Prostate gland (tissue), 2 donors: ENCODE measurements around the gene LPP. TPM values are rescaled to one million over a fixed set of nuclear protein-coding genes. Genes with fewer than 3 reads are reported as not detected.

Experiments used
- DNase-seq: peaks from one replicate; pipeline ENCODE4 v3.0.0-alpha.2; 2019; ENCODE audit warnings: low spot score
- H3K27ac ChIP-seq, 2 donors: fragments of 200-600 bp; sonication (generic); 2 replicates each; pipeline ENCODE4 v1.5.1; 2017 to 2019
- H3K27me3 ChIP-seq: fragments of 200-600 bp; sonication (generic); replicated peaks from 2 replicates; pipeline ENCODE4 v1.5.1; 2019; ENCODE audit not compliant: insufficient read depth
- H3K36me3 ChIP-seq, 2 donors: fragments of 200-600 bp; sonication (generic); 1 replicate in 1 of 2; 2 replicates in 1 of 2; pipeline versions ENCODE4 v1.5.1 to v1.8.1; 2017 to 2019
- H3K4me1 ChIP-seq: fragments of 200-600 bp; sonication (generic); replicated peaks from 2 replicates; pipeline ENCODE4 v1.5.1; 2019
- H3K4me3 ChIP-seq, 2 donors: fragments of 200-600 bp; sonication (generic); 2 replicates each; pipeline ENCODE4 v1.5.1; 2017 to 2019
- H3K9me3 ChIP-seq: fragments of 200-600 bp; sonication (generic); 2 replicates; pipeline ENCODE4 v1.5.1; 2017
- POLR2A ChIP-seq: fragments of 450-650 bp; IDR thresholded peaks from one replicate; pipeline ENCODE4 v1.6.1; 2016; ENCODE audit warnings: antibody characterized with exemption, mild to moderate bottlenecking
- POLR2AphosphoS5 ChIP-seq: sonication (generic); formaldehyde crosslinking; IDR thresholded peaks from one replicate; pipeline ENCODE4 v1.6.1; 2017; ENCODE audit warnings: antibody characterized with exemption
- WGBS: methylation state at CpG from one replicate; pipeline ENCODE4 v1.1.5; 2018; 5-methylcytosine and 5-hydroxymethylcytosine counted together
- intact Hi-C: fragments of 100-400 bp; cut with DNase I; formaldehyde crosslinking; loops from one replicate; pipeline ENCODE4 v1.14.2; 2022
- total RNA-seq, 2 donors: library from RNA; depleted of rRNA; stranded (reverse); fragments of >200 nt; gene quantifications; one replicate each; pipeline ENCODE4 v1.1.0, GENCODE V29; 2016
- TF ChIP-seq, protein P1 (sequence below), 4 experiments: fragments of 200-600 bp in 2 of 4; fragments of 450-650 bp in 2 of 4; sonication (generic) in 2 of 4; IDR thresholded peaks; 1 replicate in 3 of 4; 2 replicates in 1 of 4; pipeline ENCODE4 v1.5.1; 2016 to 2019; ENCODE audit warnings: antibody characterized with exemption in 4 of 4, mild to moderate bottlenecking in 2 of 4, moderate library complexity in 2 of 4

LPP gene
- total RNA-seq, 2 donors from 2014 or later: 219 to 248 TPM

DNA sequence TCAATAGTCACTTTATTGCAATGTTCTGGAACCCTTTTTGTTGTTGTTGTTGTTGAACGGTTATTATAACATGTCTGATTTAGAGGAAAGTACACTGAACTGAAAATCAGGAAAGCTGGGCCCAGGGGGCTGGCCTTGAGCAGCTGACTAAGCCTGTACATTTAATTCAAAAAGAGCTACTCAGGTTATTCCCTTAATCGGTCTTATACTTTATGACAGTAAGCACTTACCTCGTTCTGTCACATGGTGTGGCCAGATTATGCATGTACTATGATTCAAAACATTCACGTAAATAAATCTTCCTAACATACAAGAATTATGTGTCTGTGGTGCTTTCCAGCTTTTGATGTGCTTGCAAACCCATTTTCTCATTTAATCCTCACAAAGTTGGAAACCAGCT lies 635.3 kb downstream of the LPP start:
- H3K4me1 ChIP-seq: no peaks in the 10 kb centered on the region
- H3K36me3 ChIP-seq: no peaks in the 10 kb centered on the region
- DNase-seq: no peak
- intact Hi-C loops: no loop called here
- no peaks in the 10 kb centered on the region for H3K9me3 ChIP-seq
- TF ChIP-seq POLR2AphosphoS5 (no peak), POLR2A (no peak)
- TF ChIP-seq, protein P1, sequence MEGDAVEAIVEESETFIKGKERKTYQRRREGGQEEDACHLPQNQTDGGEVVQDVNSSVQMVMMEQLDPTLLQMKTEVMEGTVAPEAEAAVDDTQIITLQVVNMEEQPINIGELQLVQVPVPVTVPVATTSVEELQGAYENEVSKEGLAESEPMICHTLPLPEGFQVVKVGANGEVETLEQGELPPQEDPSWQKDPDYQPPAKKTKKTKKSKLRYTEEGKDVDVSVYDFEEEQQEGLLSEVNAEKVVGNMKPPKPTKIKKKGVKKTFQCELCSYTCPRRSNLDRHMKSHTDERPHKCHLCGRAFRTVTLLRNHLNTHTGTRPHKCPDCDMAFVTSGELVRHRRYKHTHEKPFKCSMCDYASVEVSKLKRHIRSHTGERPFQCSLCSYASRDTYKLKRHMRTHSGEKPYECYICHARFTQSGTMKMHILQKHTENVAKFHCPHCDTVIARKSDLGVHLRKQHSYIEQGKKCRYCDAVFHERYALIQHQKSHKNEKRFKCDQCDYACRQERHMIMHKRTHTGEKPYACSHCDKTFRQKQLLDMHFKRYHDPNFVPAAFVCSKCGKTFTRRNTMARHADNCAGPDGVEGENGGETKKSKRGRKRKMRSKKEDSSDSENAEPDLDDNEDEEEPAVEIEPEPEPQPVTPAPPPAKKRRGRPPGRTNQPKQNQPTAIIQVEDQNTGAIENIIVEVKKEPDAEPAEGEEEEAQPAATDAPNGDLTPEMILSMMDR (IDR thresholded peaks at IDR 0.05): no peak
- 83% methylated on average over 4 of the region's 4 CpGs for WGBS
- H3K27me3 ChIP-seq: no peaks in the 10 kb centered on the region
- H3K27ac ChIP-seq: no peak overlapping the region
- no peak overlapping the region for H3K4me3 ChIP-seq

DNA sequence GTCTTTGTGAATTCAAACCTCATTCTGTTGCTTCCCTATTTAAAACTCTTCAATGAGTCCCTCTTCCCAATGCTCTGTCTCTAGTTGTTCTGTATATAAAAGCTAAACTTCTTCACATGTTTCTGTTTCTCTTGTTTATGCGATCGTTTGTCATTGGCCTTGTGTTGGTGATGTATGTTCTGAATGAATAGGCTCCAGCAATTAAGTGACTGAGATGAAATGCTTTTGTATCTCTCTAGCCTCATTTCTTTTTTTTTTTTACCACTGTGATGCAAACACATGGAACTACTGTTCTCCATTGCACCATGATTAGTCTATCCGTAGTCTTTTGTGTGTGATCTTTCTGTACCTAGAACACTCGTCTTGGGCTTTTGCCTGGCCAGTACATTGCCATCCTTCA lies 637.4 kb downstream of the LPP start:
- DNase-seq: no peak
- Histone ChIP-seq H3K4me3 (no peak overlapping the region), H3K27me3 (no peaks in the 10 kb centered on the region), H3K36me3 (no peaks in the 10 kb centered on the region), H3K9me3 (no peaks in the 10 kb centered on the region), H3K4me1 (no peaks in the 10 kb centered on the region), H3K27ac (no peak overlapping the region)
- TF ChIP-seq POLR2A: no peak
- TF ChIP-seq, protein P1 (IDR thresholded peaks at IDR 0.05): no peak
- no peak for TF ChIP-seq POLR2AphosphoS5
- intact Hi-C loops: no loop called here
- WGBS: 96% methylated on average over 4 of the region's 4 CpGs

DNA sequence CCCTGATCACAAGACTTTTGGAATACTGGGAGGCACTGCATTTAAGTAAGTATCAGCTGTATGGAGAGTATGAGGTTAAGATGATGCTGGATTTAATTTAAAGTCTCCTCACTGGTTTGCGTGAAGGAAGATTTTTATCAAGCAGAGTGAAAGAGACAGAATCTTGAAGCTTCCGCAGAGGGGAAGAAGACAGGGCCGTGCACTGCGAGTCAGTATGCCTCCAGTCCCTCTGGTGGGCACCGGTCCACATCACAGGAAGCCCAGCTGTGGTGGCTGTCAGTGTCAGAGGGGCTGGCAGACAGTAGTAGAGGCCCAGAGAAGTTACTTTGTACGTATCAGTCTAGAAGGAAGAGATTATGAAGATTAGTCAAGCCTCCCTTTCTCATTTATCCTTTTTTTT lies 638.8 kb downstream of the LPP start:
- Histone ChIP-seq H3K9me3 (no peaks in the 10 kb centered on the region), H3K36me3 (no peaks in the 10 kb centered on the region), H3K27me3 (no peaks in the 10 kb centered on the region), H3K4me1 (no peaks in the 10 kb centered on the region), H3K27ac (no peak overlapping the region), H3K4me3 (no peak overlapping the region)
- intact Hi-C loops: no loop called here
- WGBS: 77% methylated on average over 6 of the region's 6 CpGs
- no peak for TF ChIP-seq POLR2A
- TF ChIP-seq POLR2AphosphoS5: no peak
- TF ChIP-seq, protein P1 (IDR thresholded peaks at IDR 0.05): no peak
- DNase-seq: no peak

DNA sequence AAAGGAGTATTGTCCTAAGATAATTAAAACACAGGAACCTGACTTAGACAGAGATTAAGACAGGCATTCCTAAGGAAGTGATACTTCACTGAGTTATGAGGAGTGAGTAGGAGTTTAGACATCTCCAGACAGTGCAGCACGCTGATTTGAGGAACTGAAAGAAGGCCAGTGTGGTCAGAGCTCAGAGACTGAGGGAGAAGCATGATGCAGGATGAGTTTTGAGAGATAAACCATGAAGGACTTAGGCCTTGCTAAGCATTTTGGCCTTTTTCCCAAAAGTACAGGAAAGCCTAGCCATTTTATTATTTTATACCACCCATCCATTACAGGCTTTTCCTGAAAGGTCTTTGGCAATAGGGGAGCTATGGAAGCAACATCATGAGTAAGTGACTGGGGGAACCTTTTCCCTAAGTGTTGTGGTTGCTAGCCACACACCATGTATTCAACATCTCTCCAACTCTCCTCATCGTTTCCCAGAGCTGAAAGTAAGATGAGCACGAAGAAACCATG lies 642.2 kb downstream of the LPP start:
- Histone ChIP-seq H3K9me3 (no peaks in the 10 kb centered on the region), H3K4me1 (no peaks in the 10 kb centered on the region), H3K27ac (no peak overlapping the region), H3K27me3 (no peaks in the 10 kb centered on the region), H3K36me3 (no peaks in the 10 kb centered on the region), H3K4me3 (no peak overlapping the region)
- no peak for TF ChIP-seq POLR2A
- TF ChIP-seq, protein P1 (IDR thresholded peaks at IDR 0.05): no peak
- TF ChIP-seq POLR2AphosphoS5: no peak
- intact Hi-C loops: no loop called here
- no peak for DNase-seq
- WGBS: 74% methylated on average over 3 of the region's 3 CpGs

DNA sequence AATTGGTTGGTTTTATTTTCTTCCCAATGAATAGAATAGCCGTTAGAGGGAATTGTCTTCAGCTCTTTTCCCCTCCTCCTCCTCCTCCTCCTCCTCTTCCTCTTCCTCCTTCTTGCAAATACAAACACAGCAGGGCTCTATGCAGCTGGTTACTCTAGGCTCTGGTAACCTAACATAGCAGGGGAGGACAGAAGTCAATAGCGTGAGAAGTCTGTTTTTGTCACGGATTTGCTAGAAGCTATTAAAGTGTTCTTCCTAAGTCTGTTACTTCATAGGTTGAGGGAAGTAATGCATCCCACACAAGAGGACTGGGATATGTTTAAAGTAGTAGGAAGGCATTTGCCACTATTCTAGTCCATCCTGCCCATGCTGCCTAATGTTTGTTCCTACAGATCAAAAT lies 643.1 kb downstream of the LPP start:
- Histone ChIP-seq H3K9me3 (no peaks in the 10 kb centered on the region), H3K27ac (no peak overlapping the region), H3K36me3 (no peaks in the 10 kb centered on the region), H3K4me3 (no peak overlapping the region), H3K4me1 (no peaks in the 10 kb centered on the region), H3K27me3 (no peaks in the 10 kb centered on the region)
- TF ChIP-seq POLR2A (no peak), POLR2AphosphoS5 (no peak)
- TF ChIP-seq, protein P1 (IDR thresholded peaks at IDR 0.05): no peak
- WGBS: 50% methylated on average over 3 of the region's 3 CpGs
- DNase-seq: no peak
- intact Hi-C loops: no loop called here
